HL-60 (cell line): ENCODE data around the gene VPS13D.

ENCODE experiments used
- CTCF ChIP-seq: IDR thresholded peaks from one replicate; pipeline ENCODE4 v1.5.1; 2011; ENCODE audit warnings: low read length, control low read depth, inconsistent platforms; ENCODE audit not compliant: insufficient read depth
- POLR2AphosphoS5 ChIP-seq: IDR thresholded peaks from 2 replicates; pipeline ENCODE4 v1.6.1; 2012; ENCODE audit warnings: low read depth
- REST ChIP-seq: IDR thresholded peaks from 2 replicates; pipeline ENCODE4 v1.6.1; 2012; ENCODE audit warnings: low read depth; ENCODE audit not compliant: insufficient replicate concordance

GRCh38 chr1:12230549-12231275 is 882 bp downstream of the VPS13D start:
- TF ChIP-seq POLR2AphosphoS5 (no peak), CTCF (no peak), REST (no peak)
